ENCODE results near the gene AGPAT2.

Gene AGPAT2

GRCh38 chr9:136628268-136628667, 59.0 kb downstream of the AGPAT2 start:
- Histone ChIP-seq H3K27me3 (ENCODE audit: control insufficient read depth, insufficient read depth, low read length) (no peaks in the 10 kb centered on the region), H3K4me3 (ENCODE audit: low read length) (no peak overlapping the region), H3K4me1 (ENCODE audit: control insufficient read depth, insufficient read depth, low read length) (peaks cover 5% of the 10 kb centered on the region), H3K36me3 (ENCODE audit: control insufficient read depth, insufficient read depth, low read length) (no peaks in the 10 kb centered on the region), H3K9ac (ENCODE audit: low read length) (no peak overlapping the region), H3K27ac (ENCODE audit: low read depth, low read length) (no peak overlapping the region)

- no peak overlapping the region for H3K4me3 ChIP-seq (ENCODE audit: low read length)
- no peaks in the 10 kb centered on the region for H3K27me3 ChIP-seq (ENCODE audit: control insufficient read depth, insufficient read depth, low read length)
- H3K9ac ChIP-seq (ENCODE audit: low read length): no peak overlapping the region
- no peak overlapping the region for H3K27ac ChIP-seq (ENCODE audit: low read depth, low read length)
- peaks cover 5% of the 10 kb centered on the region for H3K4me1 ChIP-seq (ENCODE audit: control insufficient read depth, insufficient read depth, low read length)
- H3K36me3 ChIP-seq (ENCODE audit: control insufficient read depth, insufficient read depth, low read length): no peaks in the 10 kb centered on the region
Measured at GRCh38 chr9:136627703-136628102, 59.6 kb downstream of the AGPAT2 start.

DNA sequence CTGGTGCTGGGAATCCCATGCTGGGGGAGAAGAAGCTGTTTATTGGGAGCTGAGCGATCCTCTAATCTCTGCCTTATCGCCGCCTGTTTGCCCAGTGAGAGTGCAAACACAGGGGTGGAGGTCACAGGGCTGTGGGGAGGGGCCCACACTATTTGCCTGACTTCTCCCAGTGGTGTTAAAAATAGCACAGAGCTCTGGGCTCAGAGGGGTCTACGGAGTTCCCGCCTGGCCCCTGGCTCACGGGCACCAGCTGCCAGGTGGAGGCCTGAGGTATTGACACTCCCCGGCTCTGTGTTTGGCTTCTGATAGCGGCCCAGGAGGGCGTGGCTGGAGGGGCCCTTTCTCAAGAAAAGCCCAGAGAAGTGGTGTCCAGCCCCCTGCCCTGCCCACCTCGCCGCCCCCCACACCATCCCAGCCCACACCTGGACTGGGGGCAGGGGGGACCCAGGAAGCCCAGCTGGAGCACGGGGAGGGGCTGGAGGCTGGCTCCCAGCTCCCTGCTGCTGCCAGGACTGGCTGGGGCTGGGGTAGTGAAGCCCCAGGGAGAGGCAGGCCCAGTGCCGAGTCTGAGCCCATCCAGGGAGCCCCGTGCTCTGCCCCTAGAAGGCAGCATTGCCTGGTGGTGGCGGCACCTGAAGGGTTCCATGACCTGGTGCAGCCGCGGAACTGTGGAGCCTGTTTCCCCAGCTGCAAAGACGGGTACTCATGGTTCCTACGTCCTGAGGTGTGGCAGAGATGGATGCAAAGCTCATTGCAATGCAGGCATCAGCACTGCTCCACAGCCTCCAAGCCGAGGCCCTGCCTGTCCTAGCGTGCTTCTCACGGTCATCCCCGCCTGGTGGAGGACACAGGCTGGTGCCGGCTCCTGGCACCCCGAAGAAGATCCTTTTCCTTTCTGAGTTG, 60.3 kb downstream of the AGPAT2 start:
- Histone ChIP-seq H3K4me3 (ENCODE audit: low read length) (no peak overlapping the region), H3K9ac (ENCODE audit: low read length) (no peak overlapping the region), H3K27me3 (ENCODE audit: control insufficient read depth, insufficient read depth, low read length) (no peaks in the 10 kb centered on the region), H3K36me3 (ENCODE audit: control insufficient read depth, insufficient read depth, low read length) (no peaks in the 10 kb centered on the region), H3K27ac (ENCODE audit: low read depth, low read length) (no peak overlapping the region), H3K4me1 (ENCODE audit: control insufficient read depth, insufficient read depth, low read length) (peaks cover 5% of the 10 kb centered on the region)

GRCh38 chr9:136626066-136626725, 61.1 kb downstream of the AGPAT2 start:
- H3K4me3 ChIP-seq (ENCODE audit: low read length): no peak overlapping the region
- no peak overlapping the region for H3K27ac ChIP-seq (ENCODE audit: low read depth, low read length)
- H3K27me3 ChIP-seq (ENCODE audit: control insufficient read depth, insufficient read depth, low read length): no peaks in the 10 kb centered on the region
- H3K9ac ChIP-seq (ENCODE audit: low read length): no peak overlapping the region
- H3K36me3 ChIP-seq (ENCODE audit: control insufficient read depth, insufficient read depth, low read length): no peaks in the 10 kb centered on the region
- peaks cover 5% of the 10 kb centered on the region for H3K4me1 ChIP-seq (ENCODE audit: control insufficient read depth, insufficient read depth, low read length)

- Histone ChIP-seq H3K4me1 (ENCODE audit: control insufficient read depth, insufficient read depth, low read length) (peaks cover 5% of the 10 kb centered on the region), H3K27ac (ENCODE audit: low read depth, low read length) (no peak overlapping the region), H3K27me3 (ENCODE audit: control insufficient read depth, insufficient read depth, low read length) (no peaks in the 10 kb centered on the region), H3K36me3 (ENCODE audit: control insufficient read depth, insufficient read depth, low read length) (no peaks in the 10 kb centered on the region), H3K4me3 (ENCODE audit: low read length) (no peak overlapping the region), H3K9ac (ENCODE audit: low read length) (no peak overlapping the region)
Measured at GRCh38 chr9:136625101-136626065, 61.9 kb downstream of the AGPAT2 start.

- Histone ChIP-seq H3K9ac (ENCODE audit: low read length) (no peak overlapping the region), H3K4me1 (ENCODE audit: control insufficient read depth, insufficient read depth, low read length) (peaks cover 5% of the 10 kb centered on the region), H3K36me3 (ENCODE audit: control insufficient read depth, insufficient read depth, low read length) (no peaks in the 10 kb centered on the region), H3K27ac (ENCODE audit: low read depth, low read length) (no peak overlapping the region), H3K27me3 (ENCODE audit: control insufficient read depth, insufficient read depth, low read length) (no peaks in the 10 kb centered on the region), H3K4me3 (ENCODE audit: low read length) (no peak overlapping the region)
Measured at GRCh38 chr9:136624184-136624951, 62.9 kb downstream of the AGPAT2 start.

GRCh38 chr9:136623842-136624183, 63.4 kb downstream of the AGPAT2 start:
- H3K4me1 ChIP-seq (ENCODE audit: control insufficient read depth, insufficient read depth, low read length): peaks cover 5% of the 10 kb centered on the region
- H3K9ac ChIP-seq (ENCODE audit: low read length): no peak overlapping the region
- H3K36me3 ChIP-seq (ENCODE audit: control insufficient read depth, insufficient read depth, low read length): no peaks in the 10 kb centered on the region
- no peak overlapping the region for H3K27ac ChIP-seq (ENCODE audit: low read depth, low read length)
- H3K27me3 ChIP-seq (ENCODE audit: control insufficient read depth, insufficient read depth, low read length): no peaks in the 10 kb centered on the region
- no peak overlapping the region for H3K4me3 ChIP-seq (ENCODE audit: low read length)
